Measurements from ENCODE around the gene ELOB.

Gene ELOB

GRCh38 chr16:2741168-2741567, 35.9 kb downstream of the ELOB start:
- TF ChIP-seq, protein P1, sequence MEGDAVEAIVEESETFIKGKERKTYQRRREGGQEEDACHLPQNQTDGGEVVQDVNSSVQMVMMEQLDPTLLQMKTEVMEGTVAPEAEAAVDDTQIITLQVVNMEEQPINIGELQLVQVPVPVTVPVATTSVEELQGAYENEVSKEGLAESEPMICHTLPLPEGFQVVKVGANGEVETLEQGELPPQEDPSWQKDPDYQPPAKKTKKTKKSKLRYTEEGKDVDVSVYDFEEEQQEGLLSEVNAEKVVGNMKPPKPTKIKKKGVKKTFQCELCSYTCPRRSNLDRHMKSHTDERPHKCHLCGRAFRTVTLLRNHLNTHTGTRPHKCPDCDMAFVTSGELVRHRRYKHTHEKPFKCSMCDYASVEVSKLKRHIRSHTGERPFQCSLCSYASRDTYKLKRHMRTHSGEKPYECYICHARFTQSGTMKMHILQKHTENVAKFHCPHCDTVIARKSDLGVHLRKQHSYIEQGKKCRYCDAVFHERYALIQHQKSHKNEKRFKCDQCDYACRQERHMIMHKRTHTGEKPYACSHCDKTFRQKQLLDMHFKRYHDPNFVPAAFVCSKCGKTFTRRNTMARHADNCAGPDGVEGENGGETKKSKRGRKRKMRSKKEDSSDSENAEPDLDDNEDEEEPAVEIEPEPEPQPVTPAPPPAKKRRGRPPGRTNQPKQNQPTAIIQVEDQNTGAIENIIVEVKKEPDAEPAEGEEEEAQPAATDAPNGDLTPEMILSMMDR (IDR thresholded peaks at IDR 0.05) = no peak
- Histone ChIP-seq H3K27ac (no peak overlapping the region), H2AFZ (no peak overlapping the region), H3K27me3 (ENCODE audit: control insufficient read depth, insufficient read depth, low read length) (no peaks in the 10 kb centered on the region), H3K79me2 (no peaks in the 10 kb centered on the region), H3K4me1 (no peaks in the 10 kb centered on the region), H3K9ac (no peak overlapping the region), H3K36me3 (ENCODE audit: control insufficient read depth, insufficient read depth, low read length) (no peaks in the 10 kb centered on the region), H3K9me3 (ENCODE audit: control insufficient read depth, low read length) (no peaks in the 10 kb centered on the region), H3K4me2 (ENCODE audit: low read length) (no peak overlapping the region), H3K4me3 (ENCODE audit: low read depth, low read length) (no peak overlapping the region)

GRCh38 chr16:2740476-2740875, 36.6 kb downstream of the ELOB start:
- H3K4me1 ChIP-seq = no peaks in the 10 kb centered on the region
- TF ChIP-seq, protein P1 (IDR thresholded peaks at IDR 0.05) = no peak
- H3K4me2 ChIP-seq (ENCODE audit: low read length) = no peak overlapping the region
- H3K27ac ChIP-seq = no peak overlapping the region
- no peaks in the 10 kb centered on the region for H3K27me3 ChIP-seq (ENCODE audit: control insufficient read depth, insufficient read depth, low read length)
- H3K9me3 ChIP-seq (ENCODE audit: control insufficient read depth, low read length) = no peaks in the 10 kb centered on the region
- H3K4me3 ChIP-seq (ENCODE audit: low read depth, low read length) = no peak overlapping the region
- no peaks in the 10 kb centered on the region for H3K36me3 ChIP-seq (ENCODE audit: control insufficient read depth, insufficient read depth, low read length)
- H2AFZ ChIP-seq = no peak overlapping the region
- H3K79me2 ChIP-seq = no peaks in the 10 kb centered on the region
- no peak overlapping the region for H3K9ac ChIP-seq

DNA sequence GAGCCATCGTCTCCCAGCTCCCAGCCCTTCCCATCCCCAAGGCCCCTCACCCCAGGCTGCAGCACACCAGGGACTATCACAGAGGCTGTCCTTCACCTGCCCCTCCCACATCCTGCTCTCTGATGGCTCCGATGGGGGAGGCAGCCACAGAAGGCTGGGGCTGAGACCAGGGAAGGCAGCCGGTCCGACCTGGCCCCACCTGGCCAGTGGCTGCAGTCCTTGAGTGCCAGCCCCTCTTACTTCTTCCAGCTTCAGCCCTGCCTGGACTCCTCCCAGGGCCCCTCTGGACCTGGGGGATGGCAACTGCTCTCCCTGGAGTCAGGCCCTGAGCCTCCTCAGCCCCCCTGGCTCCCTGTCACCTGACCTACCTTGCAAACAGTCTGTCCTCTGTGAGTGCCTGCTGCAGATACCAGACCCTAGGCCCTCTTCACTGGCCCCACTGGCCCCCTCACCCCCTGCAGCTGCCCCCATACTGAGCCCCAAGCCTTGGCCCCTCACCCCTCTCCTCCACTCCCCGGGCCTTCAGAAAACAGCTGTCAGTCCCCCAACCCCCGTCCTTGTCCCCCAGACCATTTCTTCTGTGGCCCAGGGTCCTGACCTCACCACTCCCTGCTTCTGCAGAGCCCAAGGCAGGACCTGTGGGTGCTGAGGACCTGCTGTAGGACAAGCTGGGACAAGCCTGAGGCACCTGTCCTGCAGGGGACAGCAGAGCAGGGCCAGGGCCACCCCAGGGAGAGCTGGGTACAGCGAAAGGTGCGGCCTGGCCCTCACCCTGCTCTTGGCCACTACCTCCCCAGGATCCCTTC, 37.3 kb downstream of the ELOB start:
- Histone ChIP-seq H3K9me3 (ENCODE audit: control insufficient read depth, low read length) (no peaks in the 10 kb centered on the region), H3K79me2 (no peaks in the 10 kb centered on the region), H3K4me1 (no peaks in the 10 kb centered on the region), H3K36me3 (ENCODE audit: control insufficient read depth, insufficient read depth, low read length) (no peaks in the 10 kb centered on the region), H3K27me3 (ENCODE audit: control insufficient read depth, insufficient read depth, low read length) (no peaks in the 10 kb centered on the region), H3K27ac (no peak overlapping the region), H3K4me2 (ENCODE audit: low read length) (no peak overlapping the region), H3K9ac (no peak overlapping the region), H3K4me3 (ENCODE audit: low read depth, low read length) (no peak overlapping the region), H2AFZ (no peak overlapping the region)
- TF ChIP-seq, protein P1 (IDR thresholded peaks at IDR 0.05) = no peak

DNA sequence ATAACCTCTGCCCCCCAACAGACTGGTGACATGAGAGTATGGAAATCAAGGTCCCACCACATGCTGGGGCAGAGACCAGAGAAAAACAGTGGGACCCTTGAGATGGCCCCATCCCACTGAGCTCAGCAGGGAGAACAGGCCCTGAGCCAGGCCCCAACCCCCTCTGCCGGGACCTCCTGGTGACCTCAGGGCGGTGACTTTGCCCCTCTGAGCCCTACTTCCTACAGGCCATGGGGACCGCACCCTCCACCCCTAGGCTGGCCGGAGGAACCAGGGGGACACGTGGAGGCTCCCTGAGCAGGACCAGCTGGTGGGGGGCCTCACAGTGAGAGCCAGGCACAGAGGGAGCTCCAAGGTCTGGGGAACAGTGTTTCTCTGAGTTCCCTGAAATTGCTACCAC, 38.5 kb downstream of the ELOB start:
- no peaks in the 10 kb centered on the region for H3K9me3 ChIP-seq (ENCODE audit: control insufficient read depth, low read length)
- no peaks in the 10 kb centered on the region for H3K36me3 ChIP-seq (ENCODE audit: control insufficient read depth, insufficient read depth, low read length)
- H3K27ac ChIP-seq = no peak overlapping the region
- H3K4me2 ChIP-seq (ENCODE audit: low read length) = no peak overlapping the region
- H3K79me2 ChIP-seq = no peaks in the 10 kb centered on the region
- TF ChIP-seq, protein P1 (IDR thresholded peaks at IDR 0.05) = no peak
- no peak overlapping the region for H3K9ac ChIP-seq
- H3K27me3 ChIP-seq (ENCODE audit: control insufficient read depth, insufficient read depth, low read length) = no peaks in the 10 kb centered on the region
- H3K4me1 ChIP-seq = no peaks in the 10 kb centered on the region
- no peak overlapping the region for H3K4me3 ChIP-seq (ENCODE audit: low read depth, low read length)
- no peak overlapping the region for H2AFZ ChIP-seq

- H3K4me2 ChIP-seq (ENCODE audit: low read length) = no peak overlapping the region
- no peak overlapping the region for H2AFZ ChIP-seq
- no peaks in the 10 kb centered on the region for H3K79me2 ChIP-seq
- H3K36me3 ChIP-seq (ENCODE audit: control insufficient read depth, insufficient read depth, low read length) = no peaks in the 10 kb centered on the region
- no peaks in the 10 kb centered on the region for H3K4me1 ChIP-seq
- H3K27ac ChIP-seq = no peak overlapping the region
- no peak overlapping the region for H3K4me3 ChIP-seq (ENCODE audit: low read depth, low read length)
- H3K9me3 ChIP-seq (ENCODE audit: control insufficient read depth, low read length) = no peaks in the 10 kb centered on the region
- no peak overlapping the region for H3K9ac ChIP-seq
- TF ChIP-seq, protein P1 (IDR thresholded peaks at IDR 0.05) = no peak
- no peaks in the 10 kb centered on the region for H3K27me3 ChIP-seq (ENCODE audit: control insufficient read depth, insufficient read depth, low read length)
Observed at GRCh38 chr16:2737895-2738418, 39.1 kb downstream of the ELOB start.

Measured in parathyroid adenoma (tissue), 2 donors.